NCI-H1417 treated with DMSO at 0.1 percent for 48 hours (cell line): Measurements from ENCODE around the gene CERK.
"Not testable (repeated sequence)": the region's sequence is repeated elsewhere in the genome, so short reads cannot be mapped to it uniquely, and the experiment has no call there.

ENCODE experiments used
- DNase-seq: peaks from one replicate; lab custom pipeline; 2025; lab: John Stamatoyannopoulos, UW

CERK gene

DNA sequence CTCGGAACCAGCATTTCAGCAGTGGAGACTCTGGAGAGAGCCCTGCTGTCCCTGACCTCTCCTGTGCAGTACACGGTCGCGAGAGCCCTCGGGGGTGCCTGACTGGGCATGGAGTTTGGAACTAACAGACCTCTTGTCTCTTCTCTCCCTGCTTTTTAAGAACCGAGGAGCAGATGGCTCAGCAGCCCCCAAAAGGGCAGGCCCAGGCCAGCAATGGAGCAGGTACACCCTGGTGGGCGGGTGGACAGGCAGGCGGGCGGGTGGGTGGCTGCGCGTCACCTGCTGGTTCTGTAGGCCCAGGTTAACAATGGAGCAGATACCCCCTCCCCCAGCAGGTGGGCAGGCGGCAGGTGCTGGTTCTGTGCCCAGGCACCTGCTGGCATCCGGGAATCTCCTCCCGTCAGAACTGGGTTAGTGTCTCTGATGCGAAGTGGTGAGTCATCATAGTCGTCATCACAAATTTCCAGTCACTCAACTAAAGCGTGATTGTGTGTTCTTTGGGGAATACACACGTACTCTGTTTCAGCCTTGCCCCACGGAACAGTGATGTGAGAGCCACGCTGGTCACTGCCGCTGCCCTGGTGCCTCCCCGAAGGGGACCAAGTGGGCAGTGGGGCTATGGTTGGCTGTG is 76.7 kb downstream of the CERK start:
- DNase-seq = no peak

DNA sequence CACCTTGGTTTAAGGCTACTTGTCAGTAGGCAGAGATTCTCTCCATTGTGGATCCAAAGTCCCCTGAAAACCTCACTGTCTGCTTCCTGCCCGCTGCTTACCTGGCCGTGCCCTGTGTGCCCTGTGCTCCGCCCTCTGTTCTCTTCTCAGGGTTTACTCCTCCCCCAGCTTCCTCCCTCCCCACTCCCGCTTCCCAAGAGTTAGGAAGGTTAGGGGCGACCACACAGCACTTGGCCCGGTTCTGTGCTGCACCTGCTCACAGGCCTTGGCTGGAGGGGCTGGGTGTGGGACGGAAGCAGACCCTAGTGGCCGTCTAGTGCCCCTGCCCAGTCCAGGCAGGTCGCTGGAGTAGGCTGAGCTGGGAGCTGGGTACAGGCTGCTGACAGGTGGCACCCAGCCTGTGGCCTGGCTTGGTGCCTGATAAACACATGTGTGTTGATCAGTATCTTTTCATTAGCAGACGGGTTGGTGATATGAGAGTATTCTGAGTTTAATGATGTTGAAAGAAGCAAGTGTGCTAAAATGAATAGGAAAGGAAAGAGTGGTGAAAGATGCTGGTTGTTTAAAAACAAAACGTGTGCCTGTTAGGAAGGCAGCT is 77.3 kb downstream of the CERK start:
- DNase-seq = no peak

DNA sequence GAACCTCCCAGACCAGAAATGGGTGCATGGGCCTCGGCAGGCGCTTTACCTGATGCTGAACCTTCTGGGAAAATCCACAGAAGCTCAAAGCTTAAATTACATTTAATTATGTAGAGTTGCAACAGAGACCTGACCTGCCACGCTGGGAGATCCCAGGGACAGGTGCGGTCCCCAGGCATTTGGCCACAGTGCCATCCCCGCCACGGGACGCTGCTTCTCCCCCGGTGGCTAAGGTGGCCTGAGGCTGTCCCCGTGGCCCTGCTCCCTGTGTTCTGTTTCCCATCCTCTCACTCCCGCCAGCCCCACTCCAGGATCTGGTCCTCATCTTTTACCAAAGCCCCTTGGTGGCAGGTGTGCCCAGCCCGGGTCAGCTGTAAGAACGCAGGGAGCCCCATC is 78.3 kb downstream of the CERK start:
- no peak for DNase-seq

DNA sequence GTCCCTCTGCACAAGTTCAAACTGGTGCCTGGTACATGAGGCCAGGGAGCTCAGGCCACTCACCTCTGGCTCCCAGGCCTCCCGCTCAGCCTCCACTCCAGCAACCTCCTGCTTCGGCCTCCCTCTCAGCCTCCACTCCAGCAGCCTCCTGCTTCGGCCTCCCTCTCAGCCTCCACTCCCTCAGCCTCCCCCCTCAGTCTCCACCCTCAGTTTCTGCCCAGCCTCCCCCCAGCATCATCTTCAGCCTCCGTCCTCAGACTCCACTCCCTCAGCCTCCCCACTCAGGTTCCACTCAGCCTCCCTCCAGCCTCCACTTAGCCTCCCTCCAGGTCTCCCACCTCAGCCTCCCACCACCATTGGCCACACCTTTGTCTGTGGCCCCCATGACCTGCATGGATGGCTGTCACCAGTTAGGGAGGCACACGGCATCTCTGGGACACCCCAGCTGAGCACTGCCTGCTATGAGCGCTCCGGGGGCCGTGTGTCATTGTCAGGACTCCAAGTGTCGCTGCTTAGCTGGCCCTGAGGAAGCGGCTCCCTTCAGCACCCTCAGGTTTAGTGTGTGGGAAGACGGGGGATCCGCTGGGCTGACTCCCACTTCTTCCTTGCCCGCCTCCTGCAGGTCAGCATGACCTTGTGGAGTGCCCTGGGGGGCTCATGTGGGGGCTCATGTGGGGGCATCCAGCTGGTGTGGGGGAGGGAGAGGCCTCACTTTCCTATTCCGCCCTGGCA is 78.8 kb downstream of the CERK start:
- no peak for DNase-seq

GRCh38 chr22:46657996-46658947 is 79.8 kb downstream of the CERK start:
- DNase-seq = no peak

GRCh38 chr22:46657655-46657953 is 80.4 kb downstream of the CERK start:
- no peak for DNase-seq

DNA sequence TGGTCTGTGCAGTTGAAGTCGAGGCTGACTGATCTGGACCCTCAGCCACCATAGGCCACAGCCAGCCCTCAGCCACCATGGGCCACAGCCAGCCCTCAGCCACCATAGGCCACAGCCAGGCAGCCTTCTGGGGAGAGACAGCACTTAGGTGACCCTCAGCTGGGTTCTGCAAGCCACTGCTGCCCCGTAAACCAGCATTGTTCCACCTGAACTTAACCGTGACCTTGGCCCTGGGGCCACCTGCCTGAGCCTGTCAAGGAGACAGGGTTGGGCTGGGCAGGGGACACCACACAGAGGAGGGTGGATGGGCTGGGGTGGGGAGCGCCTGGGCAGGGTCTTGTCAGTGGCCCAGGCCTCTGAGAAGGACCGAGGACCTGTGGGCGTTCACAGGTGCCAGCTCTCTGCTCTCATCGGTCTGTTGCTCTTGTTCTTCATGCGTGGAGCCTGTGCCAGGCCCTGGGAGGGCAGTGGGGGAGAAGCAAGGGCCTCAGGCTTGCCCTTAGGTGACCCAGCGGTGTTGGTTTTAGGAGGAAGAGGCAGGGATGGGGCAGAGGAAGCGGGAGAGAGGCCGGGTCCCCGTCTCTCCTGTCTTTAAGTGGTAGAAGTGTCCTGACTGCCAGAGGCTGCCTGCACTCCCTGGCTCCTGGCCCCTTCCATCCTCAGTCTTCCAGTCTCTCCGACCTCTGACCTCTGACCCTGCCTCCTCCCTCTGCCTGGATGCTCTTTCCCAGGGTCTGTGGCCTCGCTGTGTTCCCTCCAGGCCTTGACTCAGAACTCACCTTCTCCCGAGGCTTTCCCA is 81.0 kb downstream of the CERK start:
- DNase-seq = no peak

GRCh38 chr22:46655861-46656608 is 82.0 kb downstream of the CERK start:
- DNase-seq = no peak

GRCh38 chr22:46654927-46655595 is 83.0 kb downstream of the CERK start:
- no peak for DNase-seq

GRCh38 chr22:46654426-46654825 is 83.6 kb downstream of the CERK start:
- DNase-seq = no peak

- DNase-seq = no peak
Observed at GRCh38 chr22:46653596-46653995, 84.5 kb downstream of the CERK start.

DNA sequence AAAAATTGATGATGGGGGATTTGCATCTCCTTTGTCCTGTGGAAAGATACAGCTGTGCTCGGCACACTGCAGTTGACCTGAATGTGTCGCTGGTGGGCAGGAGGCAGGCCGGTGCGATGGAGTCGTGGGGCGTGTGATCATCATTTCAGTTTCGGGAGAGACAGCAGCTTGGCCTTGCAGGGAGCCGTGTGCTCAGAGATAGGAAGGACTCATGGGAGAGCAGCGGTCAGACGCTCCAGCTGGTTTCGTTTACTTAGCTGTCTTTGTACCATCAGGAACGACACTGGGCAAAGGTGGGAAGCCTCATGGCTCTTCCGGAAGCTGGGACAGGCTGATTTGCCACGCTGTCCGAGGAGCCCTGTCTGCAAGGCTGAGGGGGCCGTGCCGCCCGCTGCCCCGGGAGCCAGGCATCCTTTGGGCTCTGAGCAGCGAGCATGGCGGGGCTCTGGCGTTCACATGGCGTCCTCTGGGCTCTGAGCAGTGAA is 85.2 kb downstream of the CERK start:
- no peak for DNase-seq

- DNase-seq = no peak
Observed at GRCh38 chr22:46652081-46652846, 85.8 kb downstream of the CERK start.

DNA sequence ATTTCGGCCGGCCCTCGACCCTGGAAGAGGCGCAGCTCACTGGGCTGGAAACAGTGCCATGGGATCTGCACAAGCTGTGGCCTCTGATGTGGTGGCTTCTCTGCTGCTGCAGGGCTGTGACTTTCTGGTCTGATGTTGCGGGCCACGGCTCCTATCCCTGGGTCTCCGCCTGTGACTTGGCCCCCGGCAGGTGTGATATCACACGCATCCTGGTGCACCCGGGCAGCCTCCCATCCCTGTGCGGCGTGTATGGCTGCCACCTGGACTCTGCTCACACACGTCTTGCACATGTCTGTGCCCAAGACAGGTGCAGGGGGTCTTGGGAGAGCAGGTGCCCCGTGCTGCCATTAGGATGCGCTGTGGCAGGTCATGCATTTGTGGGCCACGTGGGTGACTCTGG is 86.7 kb downstream of the CERK start:
- DNase-seq = no peak

DNA sequence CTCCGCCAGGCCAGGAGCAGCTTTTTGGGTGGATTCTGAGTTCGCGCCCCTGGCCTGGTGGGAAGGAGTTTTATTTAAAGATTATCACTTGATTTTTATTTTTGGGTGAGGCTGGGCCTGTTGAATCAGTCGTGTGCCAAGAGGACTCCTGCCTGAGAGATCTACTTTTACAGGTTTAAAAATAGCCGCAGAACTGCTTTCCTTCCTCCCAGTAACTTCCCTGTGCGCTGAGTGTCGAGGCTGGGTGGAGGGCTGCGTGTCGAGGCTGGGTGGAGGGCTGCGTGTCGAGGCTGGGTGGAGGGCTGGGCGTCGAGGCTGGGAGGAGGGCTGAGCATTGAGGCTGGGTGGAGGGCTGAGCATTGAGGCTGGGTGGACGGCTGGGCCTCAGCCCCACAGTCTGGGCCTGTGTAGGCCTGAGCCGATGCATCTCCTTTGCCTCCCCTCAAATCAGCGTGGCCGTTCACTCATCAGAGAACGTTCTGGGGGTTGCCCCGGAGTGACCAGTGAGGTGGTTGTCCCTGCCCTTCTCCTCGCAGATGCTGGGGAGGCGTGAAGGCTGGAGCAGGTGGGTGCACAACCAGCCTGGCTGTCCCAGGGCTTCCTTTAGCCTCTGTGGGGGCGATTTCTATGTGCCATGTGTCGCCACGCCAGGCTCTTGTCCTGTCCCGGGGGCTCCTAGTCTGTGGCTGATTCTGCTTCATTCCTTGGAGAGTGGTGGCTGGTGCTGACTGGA is 87.8 kb downstream of the CERK start:
- DNase-seq = no peak

DNA sequence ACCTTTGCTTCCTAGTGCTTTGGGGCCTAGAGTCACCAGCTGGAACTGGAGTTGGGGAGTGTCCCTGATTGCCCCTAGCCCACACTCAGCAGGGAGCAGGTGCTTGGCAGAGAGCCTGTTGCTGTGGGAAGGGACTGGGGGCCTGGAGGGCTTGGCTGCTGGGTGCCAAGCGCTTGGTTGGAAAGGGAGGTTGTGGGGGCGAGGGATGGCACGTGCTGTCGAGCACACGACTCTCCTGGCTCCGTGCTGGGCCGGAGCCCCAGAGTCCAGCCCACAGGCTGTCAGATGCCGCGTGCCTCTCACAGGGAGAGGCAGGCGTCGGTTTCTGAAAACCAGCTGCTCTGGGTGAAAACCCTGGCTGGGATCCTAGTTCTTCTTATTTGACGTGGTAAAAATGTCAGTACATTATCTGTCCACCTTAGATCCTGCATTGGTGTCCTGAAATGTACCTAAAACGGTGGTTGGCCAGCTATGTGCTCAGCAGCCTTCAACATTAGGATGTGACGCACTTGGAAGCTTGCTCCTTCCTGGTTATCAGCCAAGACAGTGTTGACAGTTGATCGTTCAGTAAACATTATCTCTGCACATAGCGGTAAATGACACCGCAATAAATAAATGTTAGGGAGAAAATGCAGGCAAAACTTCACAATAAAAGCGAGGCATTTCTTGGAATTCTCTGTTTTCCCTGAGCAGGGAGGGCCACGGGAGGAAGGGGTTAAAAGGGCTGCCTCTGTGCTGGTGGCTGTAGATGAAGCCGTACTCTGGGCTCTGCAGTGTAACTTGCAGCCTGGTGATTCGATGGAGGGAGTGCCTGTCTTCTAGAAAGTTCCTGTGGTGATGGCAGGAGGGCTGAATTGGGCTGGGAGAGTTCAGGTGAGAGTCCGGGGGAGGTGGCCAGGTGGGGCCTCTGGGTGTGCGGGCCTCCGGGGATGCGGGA is 88.6 kb downstream of the CERK start:
- DNase-seq = no peak

GRCh38 chr22:46648225-46648820 is 89.7 kb downstream of the CERK start:
- not testable (repeated sequence) for DNase-seq
